LNCAP (cell line): ENCODE results near the gene GTF3C1.

Experiments
- TF ChIP-seq, protein P1 (sequence below): fragments of 450-650 bp; IDR thresholded peaks from 2 replicates; pipeline ENCODE4 v1.5.1; 2017; ENCODE audit warnings: mild to moderate bottlenecking

The GTF3C1 gene

DNA sequence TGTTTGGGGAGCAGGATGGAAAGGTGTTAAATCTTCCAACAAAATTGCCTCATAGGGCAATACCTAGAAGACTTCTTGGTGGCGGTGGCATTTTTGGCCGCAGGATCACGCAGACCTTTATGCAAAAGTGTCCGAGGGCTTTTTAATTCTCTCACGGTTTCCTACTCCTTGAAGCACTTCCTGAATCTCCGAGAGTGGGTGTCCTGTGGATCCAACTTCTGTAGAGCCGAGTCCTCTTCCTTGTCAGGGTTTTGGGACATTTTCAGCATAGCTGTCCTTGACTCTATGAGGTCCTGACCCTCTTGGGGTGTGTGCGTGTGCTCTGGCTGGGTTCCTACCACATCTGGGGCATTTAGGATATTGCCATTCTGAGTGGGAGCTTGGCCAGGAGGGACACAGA, 116.1 kb downstream of the GTF3C1 start:
- TF ChIP-seq, protein P1, sequence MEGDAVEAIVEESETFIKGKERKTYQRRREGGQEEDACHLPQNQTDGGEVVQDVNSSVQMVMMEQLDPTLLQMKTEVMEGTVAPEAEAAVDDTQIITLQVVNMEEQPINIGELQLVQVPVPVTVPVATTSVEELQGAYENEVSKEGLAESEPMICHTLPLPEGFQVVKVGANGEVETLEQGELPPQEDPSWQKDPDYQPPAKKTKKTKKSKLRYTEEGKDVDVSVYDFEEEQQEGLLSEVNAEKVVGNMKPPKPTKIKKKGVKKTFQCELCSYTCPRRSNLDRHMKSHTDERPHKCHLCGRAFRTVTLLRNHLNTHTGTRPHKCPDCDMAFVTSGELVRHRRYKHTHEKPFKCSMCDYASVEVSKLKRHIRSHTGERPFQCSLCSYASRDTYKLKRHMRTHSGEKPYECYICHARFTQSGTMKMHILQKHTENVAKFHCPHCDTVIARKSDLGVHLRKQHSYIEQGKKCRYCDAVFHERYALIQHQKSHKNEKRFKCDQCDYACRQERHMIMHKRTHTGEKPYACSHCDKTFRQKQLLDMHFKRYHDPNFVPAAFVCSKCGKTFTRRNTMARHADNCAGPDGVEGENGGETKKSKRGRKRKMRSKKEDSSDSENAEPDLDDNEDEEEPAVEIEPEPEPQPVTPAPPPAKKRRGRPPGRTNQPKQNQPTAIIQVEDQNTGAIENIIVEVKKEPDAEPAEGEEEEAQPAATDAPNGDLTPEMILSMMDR = no peak

DNA sequence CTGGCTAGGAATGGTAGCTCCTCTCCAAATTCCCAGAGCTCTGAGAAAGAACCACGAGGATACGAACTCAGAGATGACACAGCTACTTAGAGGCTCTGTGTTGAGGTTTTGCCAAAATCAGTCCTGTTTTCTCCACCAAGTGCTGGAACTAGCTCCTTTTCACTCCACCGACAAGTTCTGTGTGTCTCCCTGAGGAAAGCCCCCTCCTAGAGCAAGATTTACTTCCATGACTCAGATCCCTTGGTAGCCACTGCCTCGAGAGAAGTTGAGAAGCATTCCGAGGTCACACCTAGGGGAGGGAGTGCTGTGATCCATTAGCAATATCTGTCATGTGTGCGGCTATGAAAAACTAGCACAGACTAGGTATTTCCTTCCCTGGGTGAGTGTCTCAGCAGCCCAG, 117.2 kb downstream of the GTF3C1 start:
- TF ChIP-seq, protein P1 = no peak

DNA sequence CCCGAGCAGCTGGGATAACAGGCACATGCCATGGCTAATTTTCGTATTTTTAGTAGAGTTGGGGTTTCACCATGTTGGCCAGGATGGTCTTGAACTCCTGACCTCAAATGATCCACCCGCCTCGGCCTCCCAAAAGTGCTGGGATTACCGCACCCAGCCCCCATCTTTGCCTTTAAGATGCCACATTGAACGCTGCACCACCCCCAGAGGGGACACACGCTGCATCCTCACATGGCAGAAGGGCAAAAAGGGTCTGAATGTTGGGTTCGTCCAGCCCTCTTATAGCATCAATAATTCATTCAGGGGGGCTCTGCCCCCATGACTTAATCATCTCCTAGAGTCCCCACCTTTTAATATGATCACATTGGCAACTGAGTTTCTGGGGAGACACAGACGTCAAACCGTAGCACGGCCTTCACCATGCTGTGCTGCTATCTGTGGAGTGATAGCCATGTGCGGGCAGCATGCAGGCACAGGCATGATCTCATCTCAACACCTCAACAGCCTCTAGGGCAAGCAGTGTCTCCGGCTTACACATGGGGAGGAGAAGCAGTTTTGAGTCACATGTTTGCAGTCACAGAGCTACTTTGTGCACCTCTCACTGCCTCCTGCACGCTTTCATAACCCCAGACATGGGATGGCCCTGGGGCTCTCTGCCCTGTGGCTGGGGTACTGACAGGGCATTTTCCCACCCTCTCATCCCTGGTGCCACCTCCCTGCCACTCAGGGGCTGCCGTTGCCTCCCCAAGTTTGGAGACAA, 117.8 kb downstream of the GTF3C1 start:
- TF ChIP-seq, protein P1 = no peak

DNA sequence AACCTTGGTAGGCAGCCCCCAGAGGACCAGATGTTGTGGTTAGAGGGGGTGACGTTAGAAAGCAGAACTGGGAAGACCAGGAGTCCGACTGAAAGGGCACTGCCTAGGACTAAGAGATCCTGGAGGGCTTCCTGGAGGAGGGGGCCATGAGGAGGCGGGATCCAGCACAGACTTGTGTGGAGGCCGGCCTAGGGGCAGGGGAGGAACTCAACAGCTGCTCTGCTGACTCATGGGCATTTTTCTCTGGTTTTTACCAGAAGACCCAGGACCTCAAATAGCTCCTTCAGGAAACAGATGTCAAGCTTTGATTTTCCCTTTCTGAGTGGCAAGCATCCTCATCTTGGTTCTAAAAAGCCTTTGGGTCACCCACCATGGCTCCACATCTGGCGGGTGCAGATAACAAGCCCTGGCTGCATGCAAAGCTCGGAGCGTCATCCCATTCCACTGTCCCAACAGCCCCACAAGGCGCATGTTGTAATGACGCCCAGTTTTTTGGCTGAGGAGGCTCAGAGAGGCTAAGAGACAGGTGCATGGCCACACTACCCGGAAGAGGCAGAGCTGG, 118.7 kb downstream of the GTF3C1 start:
- TF ChIP-seq, protein P1 = no peak

DNA sequence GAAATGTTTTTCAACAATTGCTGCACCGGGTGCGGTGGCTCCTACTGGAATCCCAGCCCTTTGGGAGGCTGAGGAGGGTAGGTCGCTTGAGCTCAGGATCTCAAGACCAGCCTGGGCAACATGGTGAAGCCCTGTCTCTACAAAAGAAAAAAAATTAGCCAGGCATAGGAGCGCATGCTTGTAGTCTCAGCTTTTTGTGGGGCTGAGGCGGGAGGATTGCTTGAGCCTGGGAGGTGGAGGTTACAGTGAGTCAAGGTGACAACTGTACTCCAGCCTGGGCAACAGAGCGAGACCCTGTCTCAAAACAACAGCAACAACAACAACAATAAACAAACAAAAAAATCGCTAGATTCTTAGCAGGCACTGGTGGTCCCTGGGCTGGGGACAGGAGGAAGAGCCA, 119.2 kb downstream of the GTF3C1 start:
- TF ChIP-seq, protein P1 = no peak

DNA sequence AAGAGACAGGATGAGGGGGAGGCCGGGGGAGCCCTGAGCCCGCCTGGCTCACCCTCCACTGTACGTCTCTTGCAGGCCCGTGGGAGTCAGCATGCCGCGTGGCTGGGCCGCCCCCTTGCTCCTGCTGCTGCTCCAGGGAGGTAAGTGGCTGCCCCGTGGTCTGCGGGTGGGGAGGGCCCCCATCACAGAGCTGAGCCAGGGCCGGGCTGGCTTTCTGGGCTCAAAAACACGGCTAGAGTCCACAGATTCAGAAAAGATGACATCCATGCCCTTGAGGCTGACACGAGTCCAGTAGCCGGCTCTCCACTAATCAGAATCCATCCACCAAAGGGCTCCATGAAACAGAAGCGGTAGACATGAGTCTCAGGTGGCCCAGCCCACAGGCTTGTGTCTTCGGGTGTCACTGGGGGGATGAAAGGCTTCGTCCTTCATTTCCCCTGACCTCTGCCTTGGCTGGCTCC, 119.7 kb downstream of the GTF3C1 start:
- TF ChIP-seq, protein P1 = no peak

DNA sequence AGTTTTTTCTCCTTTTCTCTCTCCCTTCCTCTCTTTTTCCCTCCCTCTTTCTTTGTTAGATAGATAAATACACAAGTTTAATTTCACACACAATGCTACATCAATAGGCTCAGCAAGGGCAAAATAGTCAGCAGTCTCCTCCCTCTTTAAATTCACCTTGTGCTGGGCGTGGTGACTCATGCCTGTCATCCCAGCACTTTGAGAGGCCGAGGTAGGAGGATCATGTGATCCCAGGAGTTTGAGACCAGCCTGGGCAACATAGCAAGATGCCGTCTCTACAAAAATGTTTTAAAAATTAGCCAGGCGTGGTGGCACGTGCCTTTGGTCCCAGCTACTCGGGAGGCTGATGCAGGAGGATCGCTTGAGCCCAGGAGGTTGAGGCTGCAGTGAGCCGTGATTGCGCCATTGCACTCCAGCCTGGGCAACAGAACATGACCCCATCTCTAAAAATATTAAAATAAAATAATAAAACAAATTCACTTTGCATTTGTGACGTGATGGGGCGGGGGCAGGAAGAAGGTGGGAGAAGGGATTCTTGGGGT, 120.3 kb downstream of the GTF3C1 start:
- TF ChIP-seq, protein P1 = no peak
